IMR-90 (cell line): ENCODE results near the gene STAG1. TPM values are rescaled to one million over a fixed set of nuclear protein-coding genes. Genes with fewer than 3 reads are reported as not detected.

Source experiments
- ATAC-seq: fragments of 200-7000 bp; cut with Tn5 transposase; 2 replicates; pipeline ENCODE4 v1.9.1; 2020; ENCODE audit warnings: low read depth, mild to moderate bottlenecking, moderate library complexity
- BruUV-seq: library from RNA; stranded (reverse); fragments of 400-500 nt; replicated peaks from 2 replicates; lab custom pipeline; 2021; lab: Mats Ljungman, UMichigan
- CTCF ChIA-PET: fragments of 300-600 bp; formaldehyde crosslinking; extraction: SDS; loops from one replicate; lab custom pipeline; 2021; ENCODE audit warnings: antibody characterized with exemption; lab: Yijun Ruan, JAX
- POLR2A ChIA-PET: fragments of 300-600 bp; sonication (Branson Sonifier 250); formaldehyde crosslinking; loops from one replicate; lab custom pipeline; 2022; ENCODE audit warnings: antibody characterized with exemption; ENCODE audit not compliant: unreplicated experiment; lab: Charles Lee
- DNase-seq: peaks from one replicate; pipeline ENCODE4 v3.0.0; 2013
- H2AFZ ChIP-seq: replicated peaks from 2 replicates; pipeline ENCODE3; 2013; ENCODE audit warnings: low read length, mild to moderate bottlenecking; ENCODE audit not compliant: poor library complexity
- H2AK5ac ChIP-seq: 2 replicates; pipeline ENCODE4 v1.6.1; 2013; ENCODE audit warnings: low read depth, low read length, inconsistent platforms
- H2AK9ac ChIP-seq: replicated peaks from 2 replicates; pipeline ENCODE3; 2013; ENCODE audit warnings: mild to moderate bottlenecking, low read depth, low read length, moderate library complexity; ENCODE audit not compliant: poor library complexity
- H2BK120ac ChIP-seq: 2 replicates; pipeline ENCODE4 v1.6.1; 2013; ENCODE audit warnings: low read depth, low read length, inconsistent platforms
- H2BK15ac ChIP-seq: 3 replicates; pipeline ENCODE4 v1.6.1; 2013; ENCODE audit warnings: low read depth, low read length, inconsistent platforms
- H2BK20ac ChIP-seq: 2 replicates; pipeline ENCODE4 v1.6.1; 2013; ENCODE audit warnings: low read depth, mild to moderate bottlenecking, inconsistent platforms, low read length, moderate library complexity
- H2BK5ac ChIP-seq: 2 replicates; pipeline ENCODE4 v1.6.1; 2013; ENCODE audit warnings: mild to moderate bottlenecking, low read depth, low read length, inconsistent platforms; ENCODE audit not compliant: poor library complexity, severe bottlenecking
- H3K14ac ChIP-seq: replicated peaks from 2 replicates; pipeline ENCODE4 v1.6.1; 2013; ENCODE audit warnings: low read depth, low read length, inconsistent platforms
- H3K18ac ChIP-seq: 2 replicates; pipeline ENCODE4 v1.6.1; 2013; ENCODE audit warnings: low read depth, low read length, control low read depth
- H3K23ac ChIP-seq: 2 replicates; pipeline ENCODE4 v1.6.1; 2013; ENCODE audit warnings: low read depth, low read length, inconsistent platforms
- H3K27ac ChIP-seq: 2 replicates; pipeline ENCODE4 v1.5.1; 2013; ENCODE audit warnings: mild to moderate bottlenecking, control low read depth, low read length; ENCODE audit not compliant: insufficient read depth
- H3K27me3 ChIP-seq: 2 replicates; pipeline ENCODE4 v1.6.1; 2013; ENCODE audit warnings: low read length; ENCODE audit not compliant: control insufficient read depth, insufficient read depth
- H3K36me3 ChIP-seq: 2 replicates; pipeline ENCODE4 v1.6.1; 2013; ENCODE audit warnings: low read length, mixed read lengths; ENCODE audit not compliant: control insufficient read depth, insufficient read depth
- H3K4ac ChIP-seq: 2 replicates; pipeline ENCODE4 v1.6.1; 2013; ENCODE audit warnings: low read depth, low read length, inconsistent platforms
- H3K4me1 ChIP-seq: 2 replicates; pipeline ENCODE4 v1.6.1; 2013; ENCODE audit warnings: low read length, mixed read lengths; ENCODE audit not compliant: control insufficient read depth, insufficient read depth
- H3K4me2 ChIP-seq: 2 replicates; pipeline ENCODE4 v1.6.1; 2013; ENCODE audit warnings: low read depth, mild to moderate bottlenecking, control low read depth, low read length, moderate library complexity
- H3K4me3 ChIP-seq: 2 replicates; pipeline ENCODE4 v1.5.1; 2013; ENCODE audit warnings: low read depth, mild to moderate bottlenecking, control low read depth, low read length, moderate library complexity; ENCODE audit not compliant: insufficient read depth
- H3K56ac ChIP-seq: 2 replicates; pipeline ENCODE4 v1.6.1; 2013; ENCODE audit warnings: low read length, inconsistent platforms; ENCODE audit not compliant: insufficient read depth; ENCODE audit errors: extremely low read depth
- H3K79me1 ChIP-seq, 2 experiments: 2 replicates each; pipeline ENCODE4 v1.6.1; 2013; ENCODE audit warnings: low read length in 2 of 2, inconsistent platforms in 1 of 2, low read depth in 1 of 2
- H3K9ac ChIP-seq: 2 replicates; pipeline ENCODE4 v1.6.1; 2013; ENCODE audit warnings: low read depth, low read length, control low read depth
- H3K9me1 ChIP-seq: 2 replicates; pipeline ENCODE4 v1.6.1; 2013; ENCODE audit warnings: low read length, inconsistent platforms; ENCODE audit not compliant: insufficient read depth
- H3K9me3 ChIP-seq: 2 replicates; pipeline ENCODE4 v1.6.1; 2013; ENCODE audit warnings: low read length; ENCODE audit not compliant: control insufficient read depth, insufficient read depth
- H4K20me1 ChIP-seq: 2 replicates; pipeline ENCODE4 v1.6.1; 2013; ENCODE audit warnings: low read length, inconsistent platforms; ENCODE audit not compliant: insufficient read depth
- H4K5ac ChIP-seq: 2 replicates; pipeline ENCODE4 v1.6.1; 2013; ENCODE audit warnings: mild to moderate bottlenecking, low read depth, low read length, control low read depth
- H4K8ac ChIP-seq, 2 experiments: 2 replicates each; pipeline ENCODE4 v1.6.1; 2013; ENCODE audit warnings: low read depth in 2 of 2, low read length in 2 of 2, control low read depth in 1 of 2, inconsistent platforms in 1 of 2
- H4K91ac ChIP-seq: 2 replicates; pipeline ENCODE4 v1.6.1; 2013; ENCODE audit warnings: low read depth, low read length, inconsistent platforms; ENCODE audit not compliant: insufficient read depth
- BHLHE40 ChIP-seq: fragments of 150-350 bp; IDR thresholded peaks from 2 replicates; pipeline ENCODE4 v1.6.1; 2016; ENCODE audit warnings: mild to moderate bottlenecking, low read depth, low read length
- CEBPB ChIP-seq: IDR thresholded peaks from 2 replicates; pipeline ENCODE4 v1.6.1; 2012; ENCODE audit warnings: low read depth, low read length, improper control_type of control experiment
- CHD1 ChIP-seq: IDR thresholded peaks from 2 replicates; pipeline ENCODE4 v1.6.1; 2012; ENCODE audit warnings: low read depth, low read length, improper control_type of control experiment
- FOS ChIP-seq: fragments of 150-350 bp; IDR thresholded peaks from 2 replicates; pipeline ENCODE4 v1.6.1; 2016; ENCODE audit warnings: low read depth, low read length
- MAFK ChIP-seq: IDR thresholded peaks from 2 replicates; pipeline ENCODE4 v1.6.1; 2012; ENCODE audit warnings: low read depth, low read length, improper control_type of control experiment
- MAZ ChIP-seq: IDR thresholded peaks from 2 replicates; pipeline ENCODE4 v1.6.1; 2012; ENCODE audit warnings: low read depth, mild to moderate bottlenecking, low read length, improper control_type of control experiment, moderate library complexity, borderline replicate concordance
- MXI1 ChIP-seq: IDR thresholded peaks from 2 replicates; pipeline ENCODE4 v1.6.1; 2012; ENCODE audit warnings: low read depth, mild to moderate bottlenecking, low read length, moderate library complexity, borderline replicate concordance
- NFE2L2 ChIP-seq: fragments of 150-350 bp; IDR thresholded peaks from 2 replicates; pipeline ENCODE4 v1.6.1; 2016; ENCODE audit warnings: low read depth, mild to moderate bottlenecking, low read length
- POLR2A ChIP-seq: IDR thresholded peaks from 2 replicates; pipeline ENCODE4 v1.6.1; 2012; ENCODE audit warnings: mild to moderate bottlenecking, low read depth, low read length
- RCOR1 ChIP-seq: IDR thresholded peaks from 2 replicates; pipeline ENCODE4 v1.6.1; 2012; ENCODE audit warnings: mild to moderate bottlenecking, low read length, improper control_type of control experiment; ENCODE audit not compliant: insufficient replicate concordance
- SMC3 ChIP-seq: fragments of 150-350 bp; IDR thresholded peaks from 2 replicates; pipeline ENCODE4 v1.6.1; 2016; ENCODE audit warnings: low read depth, mild to moderate bottlenecking, antibody characterized with exemption, low read length, moderate library complexity
- USF2 ChIP-seq: fragments of 150-350 bp; IDR thresholded peaks from 2 replicates; pipeline ENCODE4 v1.6.1; 2017; ENCODE audit warnings: mild to moderate bottlenecking, antibody characterized with exemption, low read length, low read depth
- WGBS, 2 experiments: methylation state at CpG; one replicate each; pipeline versions ENCODE4 v1.1.5 to v1.1.7; 2013; ENCODE audit warnings: missing lambda C conversion rate in 2 of 2; ENCODE audit not compliant: insufficient read length in 1 of 2; ENCODE audit errors: extremely low coverage in 2 of 2; 5-methylcytosine and 5-hydroxymethylcytosine counted together
- dilution Hi-C: fragments of 300-500 bp; cut with HindIII; formaldehyde crosslinking; loops from one replicate; pipeline ENCODE4 v1.14.3; 2018; ENCODE audit warnings: low sequenced_read_pairs; ENCODE audit not compliant: unreplicated experiment
- in situ Hi-C: fragments of 300-500 bp; cut with MboI; formaldehyde crosslinking; loops from 3 replicates; pipeline ENCODE4 v1.14.3; 2019; ENCODE audit warnings: low sequenced_read_pairs, inconsistent platforms, mixed read lengths
- intact Hi-C: fragments of 100-400 bp; cut with micrococcal nuclease; formaldehyde crosslinking; loops from 2 replicates; pipeline ENCODE4 v1.10.0; 2022
- polyA plus RNA-seq, 3 experiments: library from polyadenylated mRNA; depleted of rRNA; stranded (reverse); fragments of >200 nt; gene quantifications; 2 replicates each; pipeline ENCODE4 v1.2.3, GENCODE V29; 2012; ENCODE audit warnings: low replicate concordance in 1 of 3
- total RNA-seq: library from RNA; depleted of rRNA; stranded (reverse); fragments of >200 nt; gene quantifications from 2 replicates; pipeline ENCODE4 v1.2.3, GENCODE V29; 2012
- TF ChIP-seq, protein P1 (sequence below): fragments of 150-350 bp; IDR thresholded peaks from 2 replicates; pipeline ENCODE4 v1.6.1; 2016; ENCODE audit warnings: low read depth, mild to moderate bottlenecking, low read length, moderate library complexity, borderline replicate concordance

The STAG1 gene
- total and polyA plus RNA-seq, 2 of the 4 experiments (the other 2 are of a cell fraction), result 9.6 to 32.3 TPM

DNA sequence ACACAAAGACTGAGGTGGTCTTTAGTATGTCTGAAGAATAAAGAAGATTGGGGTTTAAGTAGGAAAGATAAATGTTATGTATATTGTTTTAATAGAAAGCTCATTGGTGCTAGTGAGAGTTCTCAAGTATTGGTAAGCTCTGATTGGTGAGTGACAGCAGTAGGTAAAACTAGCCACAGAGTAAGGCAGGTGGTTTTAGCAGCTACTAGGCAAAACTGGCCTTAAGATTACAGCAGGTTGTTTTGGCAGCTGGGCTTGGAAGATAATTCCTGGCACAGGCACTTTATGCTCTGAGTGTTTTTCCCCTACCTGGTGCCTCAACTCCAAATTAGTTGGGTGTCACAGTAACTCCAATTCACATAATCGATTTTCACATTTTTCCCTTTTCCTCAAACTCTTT is 66.3 kb downstream of the STAG1 start:
- Histone ChIP-seq H4K91ac (no peak overlapping the region), H3K4me2 (no peak overlapping the region), H4K8ac (no peak overlapping the region), H3K56ac (no peak overlapping the region), H3K23ac (no peak overlapping the region), H3K27ac (no peak overlapping the region), H3K4ac (no peak overlapping the region), H3K9me3 (no peaks in the 10 kb centered on the region), H4K20me1 (peaks cover 6% of the 10 kb centered on the region; the same call in 1 of the 2 replicates), H2BK5ac (no peak overlapping the region), H3K27me3 (no peaks in the 10 kb centered on the region), H2AFZ (no peak overlapping the region), H3K9ac (no peak overlapping the region), H2BK120ac (no peak overlapping the region), H3K18ac (no peak overlapping the region), H3K79me1 (peaks cover 37 to 55% of the 10 kb centered on the region in 2 experiments), H2AK9ac (no peak overlapping the region), H2BK20ac (no peak overlapping the region), H3K36me3 (no peaks in the 10 kb centered on the region), H2BK15ac (no peak overlapping the region), H2AK5ac (no peak overlapping the region), H3K9me1 (0 out of 2 replicates have a peak, but pooled peaks cover 5% of the 10 kb centered on the region), H4K5ac (no peak overlapping the region), H3K14ac (no peak overlapping the region), H3K4me1 (no peaks in the 10 kb centered on the region), H3K4me3 (no peak overlapping the region)
- DNase-seq, result no peak
- intact Hi-C loops (no loop called here), in situ Hi-C loops (no loop called here), dilution Hi-C loops (no loop called here)
- POLR2A ChIA-PET, result no interaction called here
- CTCF ChIA-PET, result no interaction called here
- 100% methylated on average over 1 of the region's 1 CpG; no CpG with 5 or more reads in 1 of the 2 experiments for WGBS, 2 experiments
- no peak for ATAC-seq
- BruUV-seq, result no TSS peak
- no peak for TF ChIP-seq RCOR1
- TF ChIP-seq SMC3, result no peak
- TF ChIP-seq BHLHE40, result no peak
- TF ChIP-seq POLR2A, result no peak
- no peak for TF ChIP-seq MAZ
- TF ChIP-seq MAFK, result no peak
- no peak for TF ChIP-seq USF2
- TF ChIP-seq MXI1, result no peak
- no peak for TF ChIP-seq CHD1
- TF ChIP-seq CEBPB, result no peak
- TF ChIP-seq NFE2L2, result no peak
- no peak for TF ChIP-seq FOS
- TF ChIP-seq, protein P1, sequence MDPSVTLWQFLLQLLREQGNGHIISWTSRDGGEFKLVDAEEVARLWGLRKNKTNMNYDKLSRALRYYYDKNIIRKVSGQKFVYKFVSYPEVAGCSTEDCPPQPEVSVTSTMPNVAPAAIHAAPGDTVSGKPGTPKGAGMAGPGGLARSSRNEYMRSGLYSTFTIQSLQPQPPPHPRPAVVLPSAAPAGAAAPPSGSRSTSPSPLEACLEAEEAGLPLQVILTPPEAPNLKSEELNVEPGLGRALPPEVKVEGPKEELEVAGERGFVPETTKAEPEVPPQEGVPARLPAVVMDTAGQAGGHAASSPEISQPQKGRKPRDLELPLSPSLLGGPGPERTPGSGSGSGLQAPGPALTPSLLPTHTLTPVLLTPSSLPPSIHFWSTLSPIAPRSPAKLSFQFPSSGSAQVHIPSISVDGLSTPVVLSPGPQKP, result no peak
